Liver (tissue), 9 donors: ENCODE data around the gene COL4A4. TPM values are rescaled to one million over a fixed set of nuclear protein-coding genes. Genes with fewer than 3 reads are reported as not detected.

Experiments used
- DNase-seq: peaks from one replicate; pipeline ENCODE4 v3.0.0-alpha.2; 2017; ENCODE audit warnings: low spot score
- H3K27ac ChIP-seq, 2 donors: one replicate each; pipeline ENCODE4 v1.7.0; 2013; ENCODE audit warnings: inconsistent platforms in 2 of 2, low read length in 2 of 2, control low read depth in 1 of 2, low read depth in 1 of 2, mild to moderate bottlenecking in 1 of 2
- H3K27me3 ChIP-seq, 4 donors: one replicate each; pipeline versions ENCODE4 v1.6.1 to v1.7.0; 2013; ENCODE audit warnings: low read length in 3 of 4, inconsistent platforms in 1 of 4, mild to moderate bottlenecking in 1 of 4, moderate library complexity in 1 of 4; ENCODE audit not compliant: control insufficient read depth in 4 of 4, insufficient read depth in 4 of 4
- H3K36me3 ChIP-seq, 4 donors: one replicate each; pipeline versions ENCODE4 v1.6.1 to v1.7.0; 2013; ENCODE audit warnings: low read length in 3 of 4, mild to moderate bottlenecking in 3 of 4, low read depth in 1 of 4, moderate library complexity in 1 of 4; ENCODE audit not compliant: control insufficient read depth in 4 of 4, insufficient read depth in 3 of 4
- H3K4me1 ChIP-seq, 4 donors: one replicate each; pipeline versions ENCODE4 v1.6.1 to v1.7.0; 2013; ENCODE audit warnings: low read length in 3 of 4, mild to moderate bottlenecking in 3 of 4, moderate library complexity in 1 of 4; ENCODE audit not compliant: control insufficient read depth in 4 of 4, insufficient read depth in 4 of 4
- H3K4me3 ChIP-seq, 3 donors: one replicate each; pipeline versions ENCODE4 v1.6.1 to v1.7.0; 2013; ENCODE audit warnings: low read length in 3 of 3, control low read depth in 1 of 3, low read depth in 1 of 3, mild to moderate bottlenecking in 1 of 3
- H3K9ac ChIP-seq, 2 donors: one replicate each; pipeline ENCODE4 v1.7.0; 2013; ENCODE audit warnings: low read length in 2 of 2, mild to moderate bottlenecking in 2 of 2, moderate library complexity in 2 of 2, control low read depth in 1 of 2, low read depth in 1 of 2
- H3K9me3 ChIP-seq, 4 donors: one replicate each; pipeline versions ENCODE4 v1.6.1 to v1.7.0; 2013; ENCODE audit warnings: low read length in 3 of 4; ENCODE audit not compliant: control insufficient read depth in 4 of 4
- ATF3 ChIP-seq: IDR thresholded peaks from 2 replicates; pipeline ENCODE4 v1.6.1; 2016; ENCODE audit warnings: antibody characterized with exemption
- CTCF ChIP-seq: fragments of 150-350 bp; IDR thresholded peaks from 2 replicates; pipeline ENCODE4 v1.5.1; 2017; ENCODE audit warnings: improper control_type of control experiment, low read depth, low read length; ENCODE audit not compliant: missing input control
- EGR1 ChIP-seq, 2 donors: IDR thresholded peaks; 2 replicates each; pipeline ENCODE4 v1.6.1; 2016 to 2018; ENCODE audit warnings: antibody characterized with exemption in 2 of 2, low read depth in 2 of 2
- FOXA1 ChIP-seq: IDR thresholded peaks from 2 replicates; pipeline ENCODE4 v1.6.1; 2016; ENCODE audit warnings: antibody characterized with exemption
- FOXA2 ChIP-seq: IDR thresholded peaks from 2 replicates; pipeline ENCODE4 v1.6.1; 2016; ENCODE audit warnings: antibody characterized with exemption
- GABPA ChIP-seq, 2 donors: IDR thresholded peaks in 1 of 2; conservative IDR thresholded peaks in 1 of 2; 2 replicates each; pipeline ENCODE4 v1.6.1; 2016; ENCODE audit warnings: antibody characterized with exemption in 2 of 2, mild to moderate bottlenecking in 1 of 2, moderate library complexity in 1 of 2
- HNF4G ChIP-seq: IDR thresholded peaks from 2 replicates; pipeline ENCODE4 v1.6.1; 2016; ENCODE audit warnings: antibody characterized with exemption
- JUND ChIP-seq, 2 donors: IDR thresholded peaks; 2 replicates each; pipeline ENCODE4 v1.6.1; 2016; ENCODE audit warnings: antibody characterized with exemption in 2 of 2
- MAX ChIP-seq: IDR thresholded peaks from 2 replicates; pipeline ENCODE4 v1.6.1; 2016; ENCODE audit warnings: antibody characterized with exemption
- NR2F2 ChIP-seq: IDR thresholded peaks from 2 replicates; pipeline ENCODE4 v1.6.1; 2016; ENCODE audit warnings: antibody characterized with exemption
- RAD21 ChIP-seq, 2 donors: IDR thresholded peaks; 2 replicates each; pipeline ENCODE4 v1.6.1; 2016; ENCODE audit warnings: antibody characterized with exemption in 2 of 2, mild to moderate bottlenecking in 2 of 2
- RXRA ChIP-seq, 2 donors: IDR thresholded peaks; 2 replicates each; pipeline ENCODE4 v1.6.1; 2017 to 2018; ENCODE audit warnings: antibody characterized with exemption in 2 of 2, mild to moderate bottlenecking in 1 of 2
- SP1 ChIP-seq: IDR thresholded peaks from 2 replicates; pipeline ENCODE4 v1.6.1; 2018; ENCODE audit warnings: antibody characterized with exemption, mild to moderate bottlenecking
- TAF1 ChIP-seq: conservative IDR thresholded peaks from 2 replicates; pipeline ENCODE4 v1.6.1; 2016; ENCODE audit warnings: antibody characterized with exemption, mild to moderate bottlenecking
- YY1 ChIP-seq: IDR thresholded peaks from 2 replicates; pipeline ENCODE4 v1.6.1; 2016; ENCODE audit warnings: antibody characterized with exemption, mild to moderate bottlenecking
- ZBTB33 ChIP-seq: IDR thresholded peaks from 2 replicates; pipeline ENCODE4 v1.6.1; 2016; ENCODE audit warnings: antibody characterized with exemption
- WGBS: extraction: QIAGEN DNeasy Blood & Tissue Kit; methylation state at CpG from one replicate; pipeline ENCODE4 v1.1.7; 2013; 5-methylcytosine and 5-hydroxymethylcytosine counted together
- polyA plus RNA-seq, 2 donors: library from polyadenylated mRNA; stranded (reverse) in 1 of 2; unstranded in 1 of 2; fragments of 200-250 nt in 1 of 2; fragments of >200 nt in 1 of 2; fragmentation: Nextera tagmentation in 1 of 2; extraction: Ambion mirVana in 1 of 2; gene quantifications; one replicate each; pipeline versions ENCODE4 v1.2.1 to v1.2.3, GENCODE V29; 2013 to 2015
- total RNA-seq, 2 donors: library from RNA; depleted of rRNA; stranded (reverse); fragments of >200 nt; gene quantifications; one replicate each; pipeline ENCODE4 v1.2.3, GENCODE V29; 2014
- TF ChIP-seq, protein P1 (sequence below): IDR thresholded peaks from 2 replicates; pipeline ENCODE4 v1.6.1; 2016; ENCODE audit warnings: antibody characterized with exemption, mild to moderate bottlenecking
- donor health status: healthy.
- donor health status: healthy.
- donor health status: healthy.
- donor health status: healthy.
- donor health status: healthy.

COL4A4 gene
- total and polyA plus RNA-seq, 4 donors, result 0.14 to 3.8 (median 0.82) TPM

DNA sequence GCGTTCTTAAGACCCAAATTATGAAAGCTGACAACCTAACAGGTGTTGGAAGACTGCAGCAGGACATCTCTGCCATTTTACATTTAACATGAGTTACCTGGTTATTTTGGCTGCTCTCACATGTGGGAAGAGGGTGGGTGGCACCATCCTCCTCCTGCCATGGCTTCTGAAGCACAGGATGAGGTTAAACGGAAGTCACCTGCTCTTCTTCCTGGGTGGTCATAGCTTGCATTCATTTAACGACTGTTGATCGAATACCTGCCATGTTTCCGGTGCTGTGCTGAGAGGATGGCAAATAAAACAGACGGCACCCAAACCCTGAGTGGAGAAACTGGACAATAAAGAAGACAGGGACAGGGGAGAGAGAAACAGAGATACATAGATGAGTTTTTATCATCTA, 210.2 kb downstream of the COL4A4 start:
- Histone ChIP-seq H3K4me3 (no peak overlapping the region), H3K36me3 (no peaks in the 10 kb centered on the region), H3K9ac (no peak overlapping the region), H3K27ac (no peak overlapping the region), H3K4me1 (peaks cover 0 to 6% (median 4%) of the 10 kb centered on the region in 4 donors), H3K27me3 (no peaks in the 10 kb centered on the region), H3K9me3 (no peaks in the 10 kb centered on the region)
- WGBS, result 95% methylated on average over 6 of the region's 6 CpGs
- TF ChIP-seq ZBTB33 (no peak), GABPA (IDR thresholded peaks at IDR 0.05 in 1 of 2, conservative IDR thresholded peaks at IDR 0.05 in 1 of 2) (no peak), RXRA (IDR thresholded peaks at IDR 0.05) (no peak), RAD21 (IDR thresholded peaks at IDR 0.05) (no peak), FOXA2 (no peak), FOXA1 (no peak), EGR1 (IDR thresholded peaks at IDR 0.05; ENCODE audit: low read depth in 2 of 2) (no peak), HNF4G (no peak), CTCF (no peak), SP1 (no peak), MAX (no peak), YY1 (no peak), JUND (IDR thresholded peaks at IDR 0.05) (no peak), ATF3 (no peak), NR2F2 (no peak)
- TF ChIP-seq, protein P1, sequence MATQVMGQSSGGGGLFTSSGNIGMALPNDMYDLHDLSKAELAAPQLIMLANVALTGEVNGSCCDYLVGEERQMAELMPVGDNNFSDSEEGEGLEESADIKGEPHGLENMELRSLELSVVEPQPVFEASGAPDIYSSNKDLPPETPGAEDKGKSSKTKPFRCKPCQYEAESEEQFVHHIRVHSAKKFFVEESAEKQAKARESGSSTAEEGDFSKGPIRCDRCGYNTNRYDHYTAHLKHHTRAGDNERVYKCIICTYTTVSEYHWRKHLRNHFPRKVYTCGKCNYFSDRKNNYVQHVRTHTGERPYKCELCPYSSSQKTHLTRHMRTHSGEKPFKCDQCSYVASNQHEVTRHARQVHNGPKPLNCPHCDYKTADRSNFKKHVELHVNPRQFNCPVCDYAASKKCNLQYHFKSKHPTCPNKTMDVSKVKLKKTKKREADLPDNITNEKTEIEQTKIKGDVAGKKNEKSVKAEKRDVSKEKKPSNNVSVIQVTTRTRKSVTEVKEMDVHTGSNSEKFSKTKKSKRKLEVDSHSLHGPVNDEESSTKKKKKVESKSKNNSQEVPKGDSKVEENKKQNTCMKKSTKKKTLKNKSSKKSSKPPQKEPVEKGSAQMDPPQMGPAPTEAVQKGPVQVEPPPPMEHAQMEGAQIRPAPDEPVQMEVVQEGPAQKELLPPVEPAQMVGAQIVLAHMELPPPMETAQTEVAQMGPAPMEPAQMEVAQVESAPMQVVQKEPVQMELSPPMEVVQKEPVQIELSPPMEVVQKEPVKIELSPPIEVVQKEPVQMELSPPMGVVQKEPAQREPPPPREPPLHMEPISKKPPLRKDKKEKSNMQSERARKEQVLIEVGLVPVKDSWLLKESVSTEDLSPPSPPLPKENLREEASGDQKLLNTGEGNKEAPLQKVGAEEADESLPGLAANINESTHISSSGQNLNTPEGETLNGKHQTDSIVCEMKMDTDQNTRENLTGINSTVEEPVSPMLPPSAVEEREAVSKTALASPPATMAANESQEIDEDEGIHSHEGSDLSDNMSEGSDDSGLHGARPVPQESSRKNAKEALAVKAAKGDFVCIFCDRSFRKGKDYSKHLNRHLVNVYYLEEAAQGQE, result no peak
- DNase-seq, result no peak

- H3K9me3 ChIP-seq, result no peaks in the 10 kb centered on the region
- no peaks in the 10 kb centered on the region for H3K36me3 ChIP-seq
- no peak for TF ChIP-seq RAD21 (IDR thresholded peaks at IDR 0.05)
- no peak for TF ChIP-seq TAF1
- no peak for TF ChIP-seq YY1
- TF ChIP-seq ZBTB33, result no peak
- TF ChIP-seq NR2F2, result no peak
- no peak for DNase-seq
- no peak overlapping the region for H3K4me3 ChIP-seq
- H3K9ac ChIP-seq, result no peak overlapping the region
- no peak overlapping the region for H3K27ac ChIP-seq
- H3K27me3 ChIP-seq, result no peaks in the 10 kb centered on the region
- H3K4me1 ChIP-seq, result peaks cover 0 to 6% (median 4%) of the 10 kb centered on the region in 4 donors
- WGBS, result 95% methylated on average over 3 of the region's 3 CpGs
These were observed 210.8 kb downstream of the COL4A4 start for GRCh38 chr2:226953206-226953605.
